Omental fat pad (tissue), 4 donors: Measurements from ENCODE around the gene GNG12. TPM values are rescaled to one million over a fixed set of nuclear protein-coding genes. Genes with fewer than 3 reads are reported as not detected.

Experiments used
- ATAC-seq: fragments of 150-250 bp; one replicate; pipeline ENCODE4 v1.9.1; 2016; ENCODE audit warnings: mild to moderate bottlenecking, moderate library complexity; ENCODE audit not compliant: low FRiP score
- DNase-seq: peaks from one replicate; pipeline ENCODE4 v3.0.0-alpha.2; 2019; ENCODE audit warnings: low spot score
- CTCF ChIP-seq, 3 donors: fragments of 450-650 bp; IDR thresholded peaks; one replicate each; pipeline ENCODE4 v1.5.1; 2016 to 2017; ENCODE audit warnings: antibody characterized with exemption in 3 of 3, mild to moderate bottlenecking in 3 of 3, moderate library complexity in 2 of 3
- small RNA-seq: library from RNA; depleted of rRNA; stranded (forward); fragments of <200 nt; gene quantifications from one replicate; pipeline ENCODE3, GENCODE V24; 2016
- total RNA-seq, 4 donors: library from RNA; depleted of rRNA; stranded (reverse); fragments of >200 nt; gene quantifications; one replicate each; pipeline ENCODE4 v1.1.0, GENCODE V29; 2016

Gene GNG12
- total RNA-seq, 4 donors from 2014 or later = 77.0 to 117 (median 94.5) TPM

- TF ChIP-seq CTCF (IDR thresholded peaks at IDR 0.05) = no peak
- DNase-seq (no peak), ATAC-seq (peak; percentile 98)
Observed at GRCh38 chr1:67652800-67653199, 180.5 kb downstream of the GNG12 start.

Small RNAs within 50 kb of the gene (small RNA-seq; reads per million reads assigned to genes)
- gene RN7SL392P (not detected), gene RNU7-80P (not detected)

Other genes starting within 250 kb of the GNG12 start
- gene GADD45A, start 148.3 kb downstream of the GNG12 start, total RNA-seq = 100 to 1,000 TPM in 2 of 4 donors, 10 to 100 TPM in 2; 31.7 to 115 (median 67.2) TPM
- gene DIRAS3, start 217.2 kb upstream of the GNG12 start, total RNA-seq = 1 to 10 TPM in 2 of 4 donors, under 1 TPM in 1, not detected in 1; 0.56 to 9.1 (median 3.4) TPM